ENCODE results near the gene TTC19.

GRCh38 chr17:16027708-16028584, 28.3 kb downstream of the TTC19 start:
- TF ChIP-seq, protein P1, sequence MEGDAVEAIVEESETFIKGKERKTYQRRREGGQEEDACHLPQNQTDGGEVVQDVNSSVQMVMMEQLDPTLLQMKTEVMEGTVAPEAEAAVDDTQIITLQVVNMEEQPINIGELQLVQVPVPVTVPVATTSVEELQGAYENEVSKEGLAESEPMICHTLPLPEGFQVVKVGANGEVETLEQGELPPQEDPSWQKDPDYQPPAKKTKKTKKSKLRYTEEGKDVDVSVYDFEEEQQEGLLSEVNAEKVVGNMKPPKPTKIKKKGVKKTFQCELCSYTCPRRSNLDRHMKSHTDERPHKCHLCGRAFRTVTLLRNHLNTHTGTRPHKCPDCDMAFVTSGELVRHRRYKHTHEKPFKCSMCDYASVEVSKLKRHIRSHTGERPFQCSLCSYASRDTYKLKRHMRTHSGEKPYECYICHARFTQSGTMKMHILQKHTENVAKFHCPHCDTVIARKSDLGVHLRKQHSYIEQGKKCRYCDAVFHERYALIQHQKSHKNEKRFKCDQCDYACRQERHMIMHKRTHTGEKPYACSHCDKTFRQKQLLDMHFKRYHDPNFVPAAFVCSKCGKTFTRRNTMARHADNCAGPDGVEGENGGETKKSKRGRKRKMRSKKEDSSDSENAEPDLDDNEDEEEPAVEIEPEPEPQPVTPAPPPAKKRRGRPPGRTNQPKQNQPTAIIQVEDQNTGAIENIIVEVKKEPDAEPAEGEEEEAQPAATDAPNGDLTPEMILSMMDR (conservative IDR thresholded peaks at IDR 0.05), result no peak
- TF ChIP-seq ZFX (IDR thresholded peaks at IDR 0.05), result no peak

Data from C4-2B (cell line).